Gastroesophageal sphincter (tissue), 4 donors: ENCODE measurements around the gene RANBP9. TPM values are rescaled to one million over a fixed set of nuclear protein-coding genes. Genes with fewer than 3 reads are reported as not detected.

Experiments
- ATAC-seq: fragments of 150-250 bp; one replicate; pipeline ENCODE4 v1.9.1; 2016; ENCODE audit warnings: mild to moderate bottlenecking, moderate library complexity
- H3K27ac ChIP-seq, 4 donors: fragments of 200-600 bp; sonication (generic) in 3 of 4; 1 replicate in 3 of 4; 2 replicates in 1 of 4; pipeline ENCODE4 v1.5.1; 2016 to 2019
- H3K27me3 ChIP-seq: fragments of 200-600 bp; sonication (generic); one replicate; pipeline ENCODE4 v1.5.1; 2019
- H3K36me3 ChIP-seq, 2 donors: fragments of 200-600 bp; sonication (generic); one replicate each; pipeline ENCODE4 v1.5.1; 2019; ENCODE audit warnings: control low read depth in 1 of 2
- H3K4me1 ChIP-seq, 3 donors: fragments of 200-600 bp; sonication (generic); 1 replicate in 2 of 3; 2 replicates in 1 of 3; pipeline ENCODE4 v1.5.1; 2016 to 2019; ENCODE audit warnings: control low read depth in 2 of 3
- H3K4me3 ChIP-seq, 2 donors: fragments of 200-600 bp; sonication (generic); one replicate each; pipeline ENCODE4 v1.5.1; 2019; ENCODE audit warnings: mild to moderate bottlenecking in 1 of 2, moderate library complexity in 1 of 2
- H3K9me3 ChIP-seq, 3 donors: fragments of 200-600 bp; sonication (generic); one replicate each; pipeline ENCODE4 v1.5.1; 2017 to 2019; ENCODE audit warnings: control low read depth in 2 of 3
- CTCF ChIP-seq, 4 experiments: fragments of 200-600 bp in 2 of 4; fragments of 450-650 bp in 2 of 4; sonication (generic) in 1 of 4; IDR thresholded peaks; one replicate each; pipeline ENCODE4 v1.5.1; 2017 to 2019; ENCODE audit warnings: antibody characterized with exemption in 4 of 4, mild to moderate bottlenecking in 2 of 4, moderate library complexity in 2 of 4
- EP300 ChIP-seq: sonication (generic); formaldehyde crosslinking; IDR thresholded peaks from one replicate; pipeline ENCODE4 v1.6.1; 2017; ENCODE audit warnings: antibody characterized with exemption, mild to moderate bottlenecking
- POLR2A ChIP-seq, 2 donors: fragments of 450-650 bp; IDR thresholded peaks; one replicate each; pipeline ENCODE4 v1.6.1; 2017; ENCODE audit warnings: antibody characterized with exemption in 2 of 2, mild to moderate bottlenecking in 2 of 2, moderate library complexity in 1 of 2
- POLR2AphosphoS5 ChIP-seq: sonication (generic); formaldehyde crosslinking; IDR thresholded peaks from one replicate; pipeline ENCODE4 v1.6.1; 2017; ENCODE audit warnings: antibody characterized with exemption
- WGBS, 2 donors: methylation state at CpG; one replicate each; pipeline ENCODE4 v1.1.5; 2018; ENCODE audit warnings: low coverage in 1 of 2; 5-methylcytosine and 5-hydroxymethylcytosine counted together
- total RNA-seq, 4 donors: library from RNA; depleted of rRNA; stranded (reverse); fragments of >200 nt; gene quantifications; one replicate each; pipeline ENCODE4 v1.1.0, GENCODE V29; 2016

RANBP9 gene
- total RNA-seq, 4 donors from 2014 or later, result 39.1 to 59.9 (median 52.1) TPM

DNA sequence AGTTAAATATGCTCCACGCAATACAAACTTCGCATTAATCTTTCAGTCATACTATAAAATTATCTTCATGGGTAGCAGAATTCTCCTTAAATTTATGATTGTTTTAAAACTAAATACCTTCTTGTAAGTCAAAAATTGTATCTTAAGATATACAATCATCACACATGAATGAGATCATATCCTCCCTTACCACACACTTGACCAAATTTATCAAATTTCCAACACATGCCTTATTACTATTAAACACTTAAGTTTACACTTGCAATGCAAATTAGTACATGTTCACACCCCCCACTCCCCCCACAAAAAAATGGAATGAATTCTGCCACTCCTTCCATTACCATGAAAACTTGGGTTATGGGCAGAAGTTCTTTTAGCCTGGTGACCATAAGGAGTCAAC, 13.8 kb downstream of the RANBP9 start:
- Histone ChIP-seq H3K36me3 (no peaks in the 10 kb centered on the region), H3K27ac (no peak overlapping the region), H3K4me1 (peaks cover 2 to 64% (median 3%) of the 10 kb centered on the region in 3 donors), H3K4me3 (no peak overlapping the region), H3K9me3 (no peaks in the 10 kb centered on the region), H3K27me3 (no peaks in the 10 kb centered on the region)
- whole genome bisulfite sequencing, 2 donors, result 94 to 100% methylated on average over 2 of the region's 2 CpGs
- TF ChIP-seq EP300 (no peak), POLR2AphosphoS5 (no peak), POLR2A (IDR thresholded peaks at IDR 0.05) (no peak), CTCF (IDR thresholded peaks at IDR 0.05) (no peak)
- no peak for ATAC-seq

- no peak for TF ChIP-seq POLR2AphosphoS5
- no peak for TF ChIP-seq EP300
- no peak for TF ChIP-seq CTCF (IDR thresholded peaks at IDR 0.05)
- no peak for TF ChIP-seq POLR2A (IDR thresholded peaks at IDR 0.05)
- H3K27me3 ChIP-seq, result no peaks in the 10 kb centered on the region
- WGBS, 2 donors, result 33 to 37% methylated on average over 1 of the region's 1 CpG
- H3K36me3 ChIP-seq, result no peaks in the 10 kb centered on the region
- H3K4me1 ChIP-seq, result peaks cover 2 to 65% (median 3%) of the 10 kb centered on the region in 3 donors
- H3K27ac ChIP-seq, result no peak overlapping the region
- no peak for ATAC-seq
- no peaks in the 10 kb centered on the region for H3K9me3 ChIP-seq
- H3K4me3 ChIP-seq, result no peak overlapping the region
These were observed 15.4 kb downstream of the RANBP9 start for GRCh38 chr6:13696226-13696625.

DNA sequence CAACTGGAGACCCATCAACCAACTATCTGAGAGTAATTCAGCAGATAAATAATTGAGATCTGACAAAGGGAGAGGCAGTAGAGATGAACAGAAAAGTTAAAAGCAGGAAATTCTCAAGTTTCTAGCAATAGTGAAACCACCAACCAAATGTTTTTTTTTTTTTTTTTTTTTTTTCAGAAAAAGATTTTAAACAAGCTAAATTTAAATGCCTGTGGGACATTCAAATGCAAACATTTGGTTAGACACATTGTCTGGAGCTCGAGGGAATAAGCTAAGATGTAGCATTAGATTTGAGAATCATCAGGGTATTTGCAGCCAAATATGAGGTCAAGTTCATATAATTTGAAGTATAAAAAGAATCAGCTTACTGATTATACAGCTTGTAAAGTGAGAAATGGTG, 16.4 kb downstream of the RANBP9 start:
- Histone ChIP-seq H3K27me3 (no peaks in the 10 kb centered on the region), H3K9me3 (no peaks in the 10 kb centered on the region), H3K27ac (no peak overlapping the region), H3K4me3 (no peak overlapping the region), H3K4me1 (peaks cover 3 to 70% (median 3%) of the 10 kb centered on the region in 3 donors), H3K36me3 (no peaks in the 10 kb centered on the region)
- WGBS, 2 donors, result 33 to 36% methylated on average over 1 of the region's 1 CpG
- TF ChIP-seq POLR2A (IDR thresholded peaks at IDR 0.05) (no peak), EP300 (no peak), POLR2AphosphoS5 (no peak), CTCF (IDR thresholded peaks at IDR 0.05) (no peak)
- no peak for ATAC-seq

DNA sequence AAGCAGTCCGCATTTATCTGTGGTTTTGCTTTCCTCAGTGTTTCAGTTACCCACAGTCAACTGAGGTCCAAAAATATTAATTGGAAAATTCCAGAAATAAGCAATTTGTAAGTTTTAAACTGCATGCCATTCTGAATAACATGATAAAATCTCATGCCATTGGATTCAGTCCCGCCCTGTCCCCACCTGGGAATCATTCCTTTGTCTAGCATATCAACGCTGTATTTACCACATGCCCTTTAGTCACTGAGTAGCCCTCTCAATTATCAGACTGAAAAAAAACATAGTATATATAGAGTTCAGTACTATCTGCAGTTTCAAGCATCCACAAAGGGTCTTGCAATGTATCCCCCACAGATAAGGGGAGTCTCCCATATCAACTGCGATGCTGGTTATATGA, 17.1 kb downstream of the RANBP9 start:
- ATAC-seq, result no peak
- H3K4me1 ChIP-seq, result peaks cover 3 to 72% (median 5%) of the 10 kb centered on the region in 3 donors
- 78 to 89% methylated on average over 3 to 4 of the region's 4 CpGs for WGBS, 2 donors
- H3K36me3 ChIP-seq, result no peaks in the 10 kb centered on the region
- no peaks in the 10 kb centered on the region for H3K27me3 ChIP-seq
- no peaks in the 10 kb centered on the region for H3K9me3 ChIP-seq
- no peak overlapping the region for H3K4me3 ChIP-seq
- H3K27ac ChIP-seq, result no peak overlapping the region
- TF ChIP-seq CTCF (IDR thresholded peaks at IDR 0.05) (no peak), POLR2A (IDR thresholded peaks at IDR 0.05) (no peak)

- H3K4me1 ChIP-seq, result peaks cover 0 to 70% (median 10%) of the 10 kb centered on the region in 3 donors
- no peaks in the 10 kb centered on the region for H3K27me3 ChIP-seq
- no peak for TF ChIP-seq POLR2AphosphoS5
- TF ChIP-seq EP300, result no peak
- no peak for TF ChIP-seq CTCF (IDR thresholded peaks at IDR 0.05)
- no peak for TF ChIP-seq POLR2A (IDR thresholded peaks at IDR 0.05)
- H3K36me3 ChIP-seq, result no peaks in the 10 kb centered on the region
- ATAC-seq, result no peak
- no peaks in the 10 kb centered on the region for H3K9me3 ChIP-seq
- H3K4me3 ChIP-seq, result no peak overlapping the region
- no peak overlapping the region for H3K27ac ChIP-seq
- WGBS, 2 donors, result 99 to 100% methylated on average over 5 of the region's 5 CpGs
These were observed 22.0 kb downstream of the RANBP9 start for GRCh38 chr6:13689511-13690256.
